SU-DHL-6 (cell line): Measurements from ENCODE around the gene TRMU.
A peak's percentile ranks its signal among the peaks of the same experiment; 100 is the strongest.

Experiments
- H2AFZ ChIP-seq: fragments of 200-600 bp; sonication (generic); 2 replicates; pipeline ENCODE4 v1.6.1; 2014; ENCODE audit warnings: low read depth, mild to moderate bottlenecking, moderate library complexity, mixed read lengths, antibody characterized with exemption, low read length; ENCODE audit not compliant: severe bottlenecking
- H3F3A ChIP-seq: fragments of 200-600 bp; shearing (Covaris generic); 2 replicates; pipeline ENCODE4 v1.6.0; 2016; ENCODE audit warnings: antibody characterized with exemption, mild to moderate bottlenecking; ENCODE audit not compliant: insufficient read depth
- H3K27ac ChIP-seq: fragments of 200-600 bp; sonication (generic); 2 replicates; pipeline ENCODE4 v1.5.1; 2016; ENCODE audit warnings: low read depth, mild to moderate bottlenecking, low read length, moderate library complexity, mixed read lengths
- H3K27me3 ChIP-seq: fragments of 200-600 bp; sonication (generic), shearing (Covaris generic); 2 replicates; pipeline ENCODE4 v1.6.0; 2014; ENCODE audit warnings: mild to moderate bottlenecking, low read length
- H3K36me3 ChIP-seq: fragments of 200-600 bp; sonication (generic); 2 replicates; pipeline ENCODE4 v1.6.1; 2014; ENCODE audit warnings: mild to moderate bottlenecking, low read length, mixed read lengths
- H3K4me2 ChIP-seq: fragments of 300-600, 200-600 bp; shearing (Covaris generic), sonication (generic); 2 replicates; pipeline ENCODE4 v1.6.0; 2014; ENCODE audit warnings: low read length, low read depth, mild to moderate bottlenecking; ENCODE audit not compliant: poor library complexity, severe bottlenecking
- H3K4me3 ChIP-seq: fragments of 200-600 bp; sonication (generic); 2 replicates; pipeline ENCODE4 v1.5.1; 2014; ENCODE audit warnings: antibody characterized with exemption, low read length, mild to moderate bottlenecking, mixed read lengths; ENCODE audit not compliant: insufficient read depth, poor library complexity, severe bottlenecking
- H3K79me2 ChIP-seq: fragments of 200-600 bp; sonication (generic); 2 replicates; pipeline ENCODE4 v1.6.1; 2014; ENCODE audit warnings: mild to moderate bottlenecking, low read length, moderate library complexity; ENCODE audit not compliant: insufficient read depth
- H3K9ac ChIP-seq: fragments of 200-600 bp; sonication (generic); 2 replicates; pipeline ENCODE4 v1.7.0; 2014; ENCODE audit warnings: mild to moderate bottlenecking, low read length
- H3K9me2 ChIP-seq: fragments of 200-600 bp; sonication (generic); replicated peaks from 2 replicates; pipeline ENCODE4 v1.6.1; 2014; ENCODE audit warnings: low read length; ENCODE audit not compliant: insufficient read depth
- H3K9me3 ChIP-seq: fragments of 200-600 bp; sonication (generic); 2 replicates; pipeline ENCODE4 v1.6.1; 2014; ENCODE audit warnings: low read length, mixed read lengths; ENCODE audit not compliant: insufficient read depth
- H4K20me1 ChIP-seq: fragments of 200-600 bp; sonication (generic); 2 replicates; pipeline ENCODE4 v1.6.1; 2014; ENCODE audit warnings: low read depth, mild to moderate bottlenecking, antibody characterized with exemption, low read length, moderate library complexity, mixed read lengths
- EZH2phosphoT487 ChIP-seq: fragments of 200-600 bp; sonication (generic), shearing (Covaris generic); conservative IDR thresholded peaks from 2 replicates; pipeline ENCODE4 v1.6.1; 2018; ENCODE audit warnings: mild to moderate bottlenecking, antibody characterized with exemption, low read length, moderate library complexity, mixed read lengths
- TF ChIP-seq, protein P1 (sequence below): fragments of 200-600 bp; sonication (generic); IDR thresholded peaks from one replicate; pipeline ENCODE4 v1.5.1; 2017; ENCODE audit warnings: antibody characterized with exemption, mild to moderate bottlenecking, low read length, moderate library complexity; ENCODE audit not compliant: insufficient read depth, poor library complexity, severe bottlenecking

TRMU gene, protein sequence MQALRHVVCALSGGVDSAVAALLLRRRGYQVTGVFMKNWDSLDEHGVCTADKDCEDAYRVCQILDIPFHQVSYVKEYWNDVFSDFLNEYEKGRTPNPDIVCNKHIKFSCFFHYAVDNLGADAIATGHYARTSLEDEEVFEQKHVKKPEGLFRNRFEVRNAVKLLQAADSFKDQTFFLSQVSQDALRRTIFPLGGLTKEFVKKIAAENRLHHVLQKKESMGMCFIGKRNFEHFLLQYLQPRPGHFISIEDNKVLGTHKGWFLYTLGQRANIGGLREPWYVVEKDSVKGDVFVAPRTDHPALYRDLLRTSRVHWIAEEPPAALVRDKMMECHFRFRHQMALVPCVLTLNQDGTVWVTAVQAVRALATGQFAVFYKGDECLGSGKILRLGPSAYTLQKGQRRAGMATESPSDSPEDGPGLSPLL

DNA sequence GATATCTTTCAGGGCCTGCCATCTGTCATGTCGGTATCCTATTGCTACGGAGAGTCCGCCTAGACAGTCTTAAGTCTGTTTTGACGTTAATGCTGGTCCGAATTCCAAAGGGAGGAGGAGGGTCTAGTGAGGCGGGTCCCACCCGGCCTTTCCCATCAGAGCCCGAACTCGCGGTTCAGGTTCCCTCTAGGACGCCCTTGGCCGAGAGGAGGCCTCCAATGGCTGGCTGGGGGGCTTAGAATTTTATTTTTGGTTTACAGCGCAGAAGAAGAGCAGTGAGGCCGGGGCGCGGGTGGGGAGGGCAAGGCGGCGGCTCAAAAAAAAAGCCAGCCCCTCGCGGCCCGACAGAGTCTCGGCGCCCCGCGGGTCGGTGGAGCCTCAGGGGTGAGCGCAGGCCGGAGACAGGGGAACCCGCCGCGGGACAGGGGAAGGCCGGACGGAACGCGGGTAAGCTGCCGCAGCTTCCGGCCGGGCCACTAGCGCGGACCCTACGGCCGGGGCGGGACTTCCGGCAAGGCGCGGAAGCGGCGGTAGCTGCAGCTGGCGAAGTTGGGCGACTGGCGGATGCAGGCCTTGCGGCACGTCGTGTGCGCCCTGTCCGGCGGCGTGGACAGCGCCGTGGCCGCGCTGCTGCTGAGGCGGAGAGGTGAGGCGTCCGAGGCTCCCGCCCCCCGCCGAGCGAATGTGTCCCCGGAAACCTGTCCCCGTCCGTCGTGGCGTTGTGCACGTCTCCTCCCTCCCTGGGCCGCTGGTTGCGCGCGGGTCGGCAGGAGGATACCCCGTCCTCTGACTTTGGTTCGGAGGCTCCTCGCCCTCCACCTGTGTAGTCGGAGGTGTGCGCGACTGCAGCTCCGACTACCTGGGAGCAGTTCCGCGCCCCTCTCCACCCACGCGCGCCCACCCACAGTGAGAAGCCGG lies at the start of gene TRMU:
Gene TRMU, plus strand, starts transcription at position 514 of the 918 bp plus-strand sequence. Its CDS starts 51 bp downstream, at position 565.
- Histone ChIP-seq H2AFZ (peak within 1 kb of the TSS; percentile 94), H3K79me2 (peaks cover 24% of the 10 kb centered on the region), H3K36me3 (no peaks in the 10 kb centered on the region), H3K27ac (peak within 1 kb of the TSS; percentile 55), H3K9me2 (no peaks in the 10 kb centered on the region), H4K20me1 (no peaks in the 10 kb centered on the region), H3F3A (peaks cover 15% of the 10 kb centered on the region), H3K4me2 (peak within 1 kb of the TSS; percentile 92), H3K4me3 (peak within 1 kb of the TSS; percentile 74), H3K27me3 (no peaks in the 10 kb centered on the region), H3K9ac (peak within 1 kb of the TSS; percentile 82), H3K9me3 (no peaks in the 10 kb centered on the region)
- TF ChIP-seq EZH2phosphoT487 = no peak
- TF ChIP-seq, protein P1, sequence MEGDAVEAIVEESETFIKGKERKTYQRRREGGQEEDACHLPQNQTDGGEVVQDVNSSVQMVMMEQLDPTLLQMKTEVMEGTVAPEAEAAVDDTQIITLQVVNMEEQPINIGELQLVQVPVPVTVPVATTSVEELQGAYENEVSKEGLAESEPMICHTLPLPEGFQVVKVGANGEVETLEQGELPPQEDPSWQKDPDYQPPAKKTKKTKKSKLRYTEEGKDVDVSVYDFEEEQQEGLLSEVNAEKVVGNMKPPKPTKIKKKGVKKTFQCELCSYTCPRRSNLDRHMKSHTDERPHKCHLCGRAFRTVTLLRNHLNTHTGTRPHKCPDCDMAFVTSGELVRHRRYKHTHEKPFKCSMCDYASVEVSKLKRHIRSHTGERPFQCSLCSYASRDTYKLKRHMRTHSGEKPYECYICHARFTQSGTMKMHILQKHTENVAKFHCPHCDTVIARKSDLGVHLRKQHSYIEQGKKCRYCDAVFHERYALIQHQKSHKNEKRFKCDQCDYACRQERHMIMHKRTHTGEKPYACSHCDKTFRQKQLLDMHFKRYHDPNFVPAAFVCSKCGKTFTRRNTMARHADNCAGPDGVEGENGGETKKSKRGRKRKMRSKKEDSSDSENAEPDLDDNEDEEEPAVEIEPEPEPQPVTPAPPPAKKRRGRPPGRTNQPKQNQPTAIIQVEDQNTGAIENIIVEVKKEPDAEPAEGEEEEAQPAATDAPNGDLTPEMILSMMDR = no peak

DNA sequence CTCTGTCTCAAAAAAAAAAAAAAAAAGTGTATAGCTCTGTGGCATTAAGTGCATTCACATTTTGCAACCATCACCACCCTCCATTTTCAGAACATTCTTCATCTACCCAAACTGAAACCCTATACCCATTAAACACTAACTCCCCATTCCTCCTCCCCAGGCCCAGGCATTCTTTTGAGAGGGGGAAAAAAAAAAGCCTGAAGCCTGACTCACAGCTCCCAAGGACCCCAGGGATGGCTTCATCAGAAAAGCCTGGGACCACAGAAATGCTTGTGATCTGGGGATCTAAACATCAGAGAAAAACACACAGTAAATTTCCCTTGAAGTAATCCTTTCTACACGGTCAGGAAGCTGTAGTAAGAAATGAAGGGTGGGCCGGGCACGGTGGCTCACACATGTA lies 49.5 kb upstream of the TRMU start:
- Histone ChIP-seq H3K27ac (no peak overlapping the region), H3K4me2 (no peak overlapping the region), H3K27me3 (no peaks in the 10 kb centered on the region), H3K9ac (no peak overlapping the region), H3K4me3 (no peak overlapping the region), H4K20me1 (no peaks in the 10 kb centered on the region), H3K9me2 (no peaks in the 10 kb centered on the region), H3K79me2 (no peaks in the 10 kb centered on the region), H2AFZ (no peak overlapping the region), H3K9me3 (no peaks in the 10 kb centered on the region), H3F3A (no peaks in the 10 kb centered on the region), H3K36me3 (no peaks in the 10 kb centered on the region)
- no peak for TF ChIP-seq EZH2phosphoT487
- TF ChIP-seq, protein P1 = no peak

DNA sequence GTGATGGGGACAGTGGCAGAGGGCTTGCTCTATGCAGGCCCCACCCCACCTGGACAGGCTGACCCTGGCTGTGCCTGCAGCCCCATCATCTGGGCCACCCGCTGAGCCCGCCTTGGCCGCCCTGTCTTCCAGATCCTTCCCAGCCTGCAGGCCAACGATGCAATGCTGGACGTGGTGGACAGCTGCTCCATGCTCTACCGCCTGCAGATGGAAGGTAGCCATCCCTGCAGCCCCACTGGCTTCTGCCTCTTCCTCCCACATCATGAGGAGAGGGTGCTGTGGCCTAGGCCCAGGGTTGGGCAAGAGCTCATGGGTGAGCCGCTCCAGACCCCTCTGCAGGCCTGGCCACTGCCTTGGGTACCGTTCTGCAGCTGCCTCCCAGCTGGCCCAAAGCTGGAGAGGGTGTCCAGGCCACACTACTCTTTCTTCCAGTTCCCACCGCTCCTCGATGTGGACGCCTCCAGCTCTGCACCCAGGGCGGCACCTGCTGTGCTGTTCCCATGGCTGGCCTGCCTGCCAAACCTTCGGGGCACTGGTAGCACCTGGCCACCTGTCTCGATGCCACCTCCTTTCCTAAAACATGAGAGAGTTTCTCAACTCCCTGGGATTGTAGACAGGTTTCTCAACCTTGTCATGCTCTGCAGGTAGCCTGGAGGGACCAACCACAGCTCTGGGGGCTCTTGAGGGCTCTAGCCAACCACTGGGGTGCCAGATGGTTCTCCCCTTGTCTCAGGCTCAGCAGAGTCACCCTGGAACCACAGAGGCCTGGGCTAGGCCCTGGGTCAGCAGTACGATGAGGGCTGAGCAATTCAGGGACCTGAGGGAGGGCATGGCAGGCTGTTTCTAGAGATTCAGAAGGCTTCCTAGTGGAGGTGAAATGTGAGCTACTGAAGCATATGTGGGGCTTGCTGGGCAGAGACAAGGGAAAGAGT lies 48.3 kb upstream of the TRMU start:
- Histone ChIP-seq H3K4me2 (peak overlapping the region; percentile 51), H3K9me2 (no peaks in the 10 kb centered on the region), H3K9ac (peak overlapping the region; percentile 45), H3K79me2 (no peaks in the 10 kb centered on the region), H3K27ac (no peak overlapping the region), H3K4me3 (no peak overlapping the region), H2AFZ (peak overlapping the region; percentile 53), H3F3A (no peaks in the 10 kb centered on the region), H4K20me1 (no peaks in the 10 kb centered on the region), H3K27me3 (no peaks in the 10 kb centered on the region), H3K36me3 (no peaks in the 10 kb centered on the region), H3K9me3 (no peaks in the 10 kb centered on the region)
- TF ChIP-seq, protein P1 = no peak
- TF ChIP-seq EZH2phosphoT487 = no peak
